GM12891 (cell line): ENCODE data around the gene ITGB6.

ENCODE experiments used
- DNase-seq: peaks from one replicate; pipeline ENCODE4 v3.0.0; 2011; ENCODE audit warnings: low spot score; ENCODE audit not compliant: insufficient read length
- FAIRE-seq: peaks from 2 replicates; lab custom pipeline; 2011; peaks lifted over from hg19 to GRCh38; lab: Jason Lieb, UNC
- PAX5 ChIP-seq: IDR thresholded peaks from 2 replicates; pipeline ENCODE4 v1.6.1; 2011; ENCODE audit warnings: low read length, moderate library complexity, mild to moderate bottlenecking; ENCODE audit not compliant: insufficient read depth, severe bottlenecking
- POLR2A ChIP-seq: IDR thresholded peaks from 2 replicates; pipeline ENCODE4 v1.6.1; 2011; ENCODE audit warnings: low read depth, low read length, control low read depth
- POLR2AphosphoS5 ChIP-seq: IDR thresholded peaks from 2 replicates; pipeline ENCODE4 v1.6.1; 2011; ENCODE audit warnings: low read depth, low read length, control low read depth
- POU2F2 ChIP-seq: IDR thresholded peaks from 2 replicates; pipeline ENCODE4 v1.6.1; 2011; ENCODE audit warnings: low read depth, mild to moderate bottlenecking, control low read depth, low read length, moderate library complexity
- SPI1 ChIP-seq: IDR thresholded peaks from 2 replicates; pipeline ENCODE4 v1.6.1; 2011; ENCODE audit warnings: low read depth, low read length, control low read depth
- TAF1 ChIP-seq: IDR thresholded peaks from 2 replicates; pipeline ENCODE4 v1.6.1; 2011; ENCODE audit warnings: low read depth, low read length, control low read depth

The ITGB6 gene

GRCh38 chr2:160207804-160208654 lies 8.0 kb upstream of the ITGB6 start:
- DNase-seq: no peak
- TF ChIP-seq PAX5 (no peak), TAF1 (no peak), POLR2AphosphoS5 (no peak), POU2F2 (no peak), SPI1 (no peak)
- FAIRE-seq: no peak

- no peak for FAIRE-seq
- DNase-seq: no peak
- TF ChIP-seq TAF1 (no peak), PAX5 (no peak), SPI1 (no peak), POLR2AphosphoS5 (no peak), POU2F2 (no peak), POLR2A (no peak)
Observed at GRCh38 chr2:160207271-160207670, 7.2 kb upstream of the ITGB6 start.

- TF ChIP-seq POU2F2: no peak
- TF ChIP-seq POLR2AphosphoS5: no peak
- TF ChIP-seq PAX5: no peak
- TF ChIP-seq SPI1: no peak
- TF ChIP-seq POLR2A: no peak
- no peak for TF ChIP-seq TAF1
- FAIRE-seq (no peak), DNase-seq (no peak)
Observed at GRCh38 chr2:160206436-160206835, 6.4 kb upstream of the ITGB6 start.

GRCh38 chr2:160205505-160205904 lies 5.4 kb upstream of the ITGB6 start:
- TF ChIP-seq SPI1: no peak
- FAIRE-seq (no peak), DNase-seq (no peak)

- TF ChIP-seq TAF1 (no peak), POLR2AphosphoS5 (no peak), SPI1 (no peak), POLR2A (no peak), PAX5 (no peak), POU2F2 (no peak)
- FAIRE-seq (no peak), DNase-seq (no peak)
Observed at GRCh38 chr2:160203422-160203821, 3.4 kb upstream of the ITGB6 start.

- FAIRE-seq (no peak), DNase-seq (no peak)
- TF ChIP-seq PAX5: no peak
- no peak for TF ChIP-seq POLR2A
- TF ChIP-seq POLR2AphosphoS5: no peak
- TF ChIP-seq SPI1: no peak
- TF ChIP-seq TAF1: no peak
- TF ChIP-seq POU2F2: no peak
Observed at GRCh38 chr2:160203007-160203406, 2.9 kb upstream of the ITGB6 start.

- TF ChIP-seq TAF1: no peak
- peak; percentile 72 for TF ChIP-seq SPI1
- FAIRE-seq: no peak
- DNase-seq: no peak
Observed at GRCh38 chr2:160201849-160202539, 1.9 kb upstream of the ITGB6 start.

- FAIRE-seq (no peak), DNase-seq (no peak)
- TF ChIP-seq POU2F2 (no peak), POLR2AphosphoS5 (no peak), TAF1 (no peak), POLR2A (no peak), PAX5 (no peak), SPI1 (no peak)
Observed at GRCh38 chr2:160200921-160201320, 849 bp upstream of the ITGB6 start.

- DNase-seq: no peak
- no peak for FAIRE-seq
- TF ChIP-seq TAF1 (no peak), POLR2AphosphoS5 (no peak), PAX5 (no peak), SPI1 (no peak), POU2F2 (no peak), POLR2A (no peak)
Observed at GRCh38 chr2:160199053-160199452, 1.0 kb downstream of the ITGB6 start.

GRCh38 chr2:160197587-160197986 lies 2.5 kb downstream of the ITGB6 start:
- DNase-seq: no peak
- no peak for TF ChIP-seq SPI1
- no peak for TF ChIP-seq POU2F2
- TF ChIP-seq PAX5: no peak
- TF ChIP-seq POLR2A: no peak
- no peak for TF ChIP-seq TAF1
- no peak for TF ChIP-seq POLR2AphosphoS5
- FAIRE-seq: no peak
